Uterus (tissue), 4 donors: Measurements from ENCODE around the gene SBNO2. TPM values are rescaled to one million over a fixed set of nuclear protein-coding genes. Genes with fewer than 3 reads are reported as not detected.
A peak's percentile ranks its signal among the peaks of the same experiment; 100 is the strongest.

Experiments used
- DNase-seq, 2 donors: peaks; one replicate each; pipeline ENCODE4 v3.0.0-alpha.2; 2019 to 2020
- H3K27ac ChIP-seq, 2 donors: fragments of 200-600 bp; sonication (generic); 1 replicate in 1 of 2; 2 replicates in 1 of 2; pipeline ENCODE4 v1.5.1; 2016 to 2018
- H3K27me3 ChIP-seq, 2 donors: fragments of 200-600 bp; sonication (generic); one replicate each; pipeline ENCODE4 v1.5.1; 2018 to 2019; ENCODE audit warnings: control low read depth in 1 of 2
- H3K36me3 ChIP-seq, 2 donors: fragments of 200-600 bp; sonication (generic); one replicate each; pipeline ENCODE4 v1.5.1; 2019; ENCODE audit warnings: control low read depth in 1 of 2
- H3K4me1 ChIP-seq, 2 donors: fragments of 200-600 bp; sonication (generic); one replicate each; pipeline ENCODE4 v1.5.1; 2018 to 2019; ENCODE audit warnings: control low read depth in 1 of 2
- H3K4me3 ChIP-seq, 2 donors: fragments of 200-600 bp; sonication (generic); 1 replicate in 1 of 2; 2 replicates in 1 of 2; pipeline ENCODE4 v1.5.1; 2018 to 2019; ENCODE audit warnings: mild to moderate bottlenecking in 1 of 2
- H3K9me3 ChIP-seq, 2 donors: fragments of 200-600 bp; sonication (generic); one replicate each; pipeline ENCODE4 v1.5.1; 2019; ENCODE audit warnings: control low read depth in 1 of 2
- CTCF ChIP-seq, 4 experiments: fragments of 200-600 bp in 2 of 4; fragments of 450-650 bp in 2 of 4; sonication (generic) in 2 of 4; IDR thresholded peaks; one replicate each; pipeline ENCODE4 v1.5.1; 2016 to 2019; ENCODE audit warnings: antibody characterized with exemption in 4 of 4, mild to moderate bottlenecking in 2 of 4, moderate library complexity in 1 of 4
- POLR2A ChIP-seq, 2 donors: fragments of 450-650 bp; IDR thresholded peaks; one replicate each; pipeline ENCODE4 v1.6.1; 2016; ENCODE audit warnings: antibody characterized with exemption in 2 of 2, mild to moderate bottlenecking in 1 of 2, moderate library complexity in 1 of 2
- intact Hi-C: fragments of 100-400 bp; cut with DNase I; formaldehyde crosslinking; loops from one replicate; pipeline ENCODE4 v1.15.1; 2023; ENCODE audit warnings: low total_unique reads
- total RNA-seq, 4 donors: library from RNA; depleted of rRNA in 3 of 4; stranded (reverse); fragments of >200 nt in 3 of 4; gene quantifications; one replicate each; pipeline versions ENCODE4 v1.1.0 to v1.2.4, GENCODE V29; 2014 to 2023
- donor health status: DM: yes; HTN: yes; CAD: no.

Gene SBNO2
- total RNA-seq, 4 donors from 2014 or later = 4.4 to 107 (median 10.7) TPM

- TF ChIP-seq POLR2A (IDR thresholded peaks at IDR 0.05) (no peak), CTCF (IDR thresholded peaks at IDR 0.05) (no peak)
- no peaks in the 10 kb centered on the region for H3K4me1 ChIP-seq
- no peak overlapping the region for H3K4me3 ChIP-seq
- H3K27me3 ChIP-seq = no peaks in the 10 kb centered on the region
- intact Hi-C loops = no loop called here
- peak; percentile 48 to 70 for DNase-seq
- no peaks in the 10 kb centered on the region for H3K9me3 ChIP-seq
- no peaks in the 10 kb centered on the region for H3K36me3 ChIP-seq
- peak overlapping the region in 1 of 2 donors; percentile 1 for H3K27ac ChIP-seq
Measured at GRCh38 chr19:1122972-1123363, 51.1 kb downstream of the SBNO2 start.

GRCh38 chr19:1122021-1122971 is 51.8 kb downstream of the SBNO2 start:
- H3K4me1 ChIP-seq = no peaks in the 10 kb centered on the region
- intact Hi-C loops = no loop called here
- no peaks in the 10 kb centered on the region for H3K9me3 ChIP-seq
- no peak overlapping the region for H3K4me3 ChIP-seq
- H3K27me3 ChIP-seq = no peaks in the 10 kb centered on the region
- peak in 1 of 2 donors; percentile 15 for DNase-seq
- no peaks in the 10 kb centered on the region for H3K36me3 ChIP-seq
- TF ChIP-seq CTCF (IDR thresholded peaks at IDR 0.05) (no peak), POLR2A (IDR thresholded peaks at IDR 0.05) (no peak)
- H3K27ac ChIP-seq = peak overlapping the region in 1 of 2 donors; percentile 1

- intact Hi-C loops = no loop called here
- H3K36me3 ChIP-seq = no peaks in the 10 kb centered on the region
- H3K27me3 ChIP-seq = no peaks in the 10 kb centered on the region
- no peaks in the 10 kb centered on the region for H3K9me3 ChIP-seq
- no peak for DNase-seq
- H3K27ac ChIP-seq = no peak overlapping the region
- TF ChIP-seq POLR2A (IDR thresholded peaks at IDR 0.05) = no peak
- no peak for TF ChIP-seq CTCF (IDR thresholded peaks at IDR 0.05)
- no peaks in the 10 kb centered on the region for H3K4me1 ChIP-seq
- H3K4me3 ChIP-seq = no peak overlapping the region
Measured at GRCh38 chr19:1121395-1121794, 52.7 kb downstream of the SBNO2 start.

GRCh38 chr19:1119475-1120217 is 54.4 kb downstream of the SBNO2 start:
- Histone ChIP-seq H3K36me3 (no peaks in the 10 kb centered on the region), H3K27me3 (no peaks in the 10 kb centered on the region), H3K4me1 (no peaks in the 10 kb centered on the region), H3K4me3 (no peak overlapping the region), H3K27ac (no peak overlapping the region), H3K9me3 (no peaks in the 10 kb centered on the region)
- intact Hi-C loops = no loop called here
- no peak for DNase-seq
- TF ChIP-seq POLR2A (IDR thresholded peaks at IDR 0.05) (no peak), CTCF (IDR thresholded peaks at IDR 0.05) (no peak)

- no peak overlapping the region for H3K4me3 ChIP-seq
- intact Hi-C loops = no loop called here
- no peak for TF ChIP-seq CTCF (IDR thresholded peaks at IDR 0.05)
- no peak for TF ChIP-seq POLR2A (IDR thresholded peaks at IDR 0.05)
- no peak for DNase-seq
- no peaks in the 10 kb centered on the region for H3K36me3 ChIP-seq
- no peaks in the 10 kb centered on the region for H3K27me3 ChIP-seq
- no peaks in the 10 kb centered on the region for H3K4me1 ChIP-seq
- H3K27ac ChIP-seq = no peak overlapping the region
- no peaks in the 10 kb centered on the region for H3K9me3 ChIP-seq
Measured at GRCh38 chr19:1118999-1119398, 55.1 kb downstream of the SBNO2 start.
